SU-DHL-6 (cell line): Measurements from ENCODE around the gene PTTG1.

ENCODE experiments used
- H2AFZ ChIP-seq: fragments of 200-600 bp; sonication (generic); 2 replicates; pipeline ENCODE4 v1.6.1; 2014; ENCODE audit warnings: low read depth, mild to moderate bottlenecking, moderate library complexity, mixed read lengths, antibody characterized with exemption, low read length; ENCODE audit not compliant: severe bottlenecking
- H3F3A ChIP-seq: fragments of 200-600 bp; shearing (Covaris generic); 2 replicates; pipeline ENCODE4 v1.6.0; 2016; ENCODE audit warnings: antibody characterized with exemption, mild to moderate bottlenecking; ENCODE audit not compliant: insufficient read depth
- H3K27ac ChIP-seq: fragments of 200-600 bp; sonication (generic); 2 replicates; pipeline ENCODE4 v1.5.1; 2016; ENCODE audit warnings: low read depth, mild to moderate bottlenecking, low read length, moderate library complexity, mixed read lengths
- H3K27me3 ChIP-seq: fragments of 200-600 bp; sonication (generic), shearing (Covaris generic); 2 replicates; pipeline ENCODE4 v1.6.0; 2014; ENCODE audit warnings: mild to moderate bottlenecking, low read length
- H3K36me3 ChIP-seq: fragments of 200-600 bp; sonication (generic); 2 replicates; pipeline ENCODE4 v1.6.1; 2014; ENCODE audit warnings: mild to moderate bottlenecking, low read length, mixed read lengths
- H3K4me2 ChIP-seq: fragments of 300-600, 200-600 bp; shearing (Covaris generic), sonication (generic); 2 replicates; pipeline ENCODE4 v1.6.0; 2014; ENCODE audit warnings: low read length, low read depth, mild to moderate bottlenecking; ENCODE audit not compliant: poor library complexity, severe bottlenecking
- H3K4me3 ChIP-seq: fragments of 200-600 bp; sonication (generic); 2 replicates; pipeline ENCODE4 v1.5.1; 2014; ENCODE audit warnings: antibody characterized with exemption, low read length, mild to moderate bottlenecking, mixed read lengths; ENCODE audit not compliant: insufficient read depth, poor library complexity, severe bottlenecking
- H3K79me2 ChIP-seq: fragments of 200-600 bp; sonication (generic); 2 replicates; pipeline ENCODE4 v1.6.1; 2014; ENCODE audit warnings: mild to moderate bottlenecking, low read length, moderate library complexity; ENCODE audit not compliant: insufficient read depth
- H3K9ac ChIP-seq: fragments of 200-600 bp; sonication (generic); 2 replicates; pipeline ENCODE4 v1.7.0; 2014; ENCODE audit warnings: mild to moderate bottlenecking, low read length
- H3K9me2 ChIP-seq: fragments of 200-600 bp; sonication (generic); replicated peaks from 2 replicates; pipeline ENCODE4 v1.6.1; 2014; ENCODE audit warnings: low read length; ENCODE audit not compliant: insufficient read depth
- H3K9me3 ChIP-seq: fragments of 200-600 bp; sonication (generic); 2 replicates; pipeline ENCODE4 v1.6.1; 2014; ENCODE audit warnings: low read length, mixed read lengths; ENCODE audit not compliant: insufficient read depth
- H4K20me1 ChIP-seq: fragments of 200-600 bp; sonication (generic); 2 replicates; pipeline ENCODE4 v1.6.1; 2014; ENCODE audit warnings: low read depth, mild to moderate bottlenecking, antibody characterized with exemption, low read length, moderate library complexity, mixed read lengths
- CTCF ChIP-seq: fragments of 200-600 bp; sonication (generic); IDR thresholded peaks from one replicate; pipeline ENCODE4 v1.5.1; 2017; ENCODE audit warnings: antibody characterized with exemption, mild to moderate bottlenecking, low read length, moderate library complexity; ENCODE audit not compliant: insufficient read depth, poor library complexity, severe bottlenecking
- EZH2phosphoT487 ChIP-seq: fragments of 200-600 bp; sonication (generic), shearing (Covaris generic); conservative IDR thresholded peaks from 2 replicates; pipeline ENCODE4 v1.6.1; 2018; ENCODE audit warnings: mild to moderate bottlenecking, antibody characterized with exemption, low read length, moderate library complexity, mixed read lengths

Gene PTTG1

GRCh38 chr5:160432787-160433186, 11.1 kb downstream of the PTTG1 start:
- no peak overlapping the region for H3K9ac ChIP-seq
- H3F3A ChIP-seq: peaks cover 26% of the 10 kb centered on the region
- no peak overlapping the region for H3K4me2 ChIP-seq
- no peak for TF ChIP-seq EZH2phosphoT487
- no peak for TF ChIP-seq CTCF
- no peak overlapping the region for H3K4me3 ChIP-seq
- no peaks in the 10 kb centered on the region for H3K9me2 ChIP-seq
- H3K79me2 ChIP-seq: no peaks in the 10 kb centered on the region
- no peaks in the 10 kb centered on the region for H3K9me3 ChIP-seq
- no peak overlapping the region for H3K27ac ChIP-seq
- peaks cover 18% of the 10 kb centered on the region; the same call in 1 of the 2 replicates for H3K36me3 ChIP-seq
- no peak overlapping the region for H2AFZ ChIP-seq
- no peaks in the 10 kb centered on the region for H4K20me1 ChIP-seq
- no peaks in the 10 kb centered on the region for H3K27me3 ChIP-seq

GRCh38 chr5:160434022-160434531, 12.4 kb downstream of the PTTG1 start:
- Histone ChIP-seq H3K27me3 (no peaks in the 10 kb centered on the region), H2AFZ (no peak overlapping the region), H3K9me3 (no peaks in the 10 kb centered on the region), H3K79me2 (no peaks in the 10 kb centered on the region), H3K9ac (no peak overlapping the region), H3K27ac (no peak overlapping the region), H3K4me2 (peak overlapping the region; percentile 31), H3F3A (peaks cover 14% of the 10 kb centered on the region), H4K20me1 (no peaks in the 10 kb centered on the region), H3K9me2 (no peaks in the 10 kb centered on the region), H3K4me3 (no peak overlapping the region), H3K36me3 (peaks cover 5% of the 10 kb centered on the region; the same call in 1 of the 2 replicates)
- no peak for TF ChIP-seq CTCF
- TF ChIP-seq EZH2phosphoT487: no peak

- Histone ChIP-seq H4K20me1 (no peaks in the 10 kb centered on the region), H3K9me3 (no peaks in the 10 kb centered on the region), H3K4me3 (no peak overlapping the region), H3K27me3 (no peaks in the 10 kb centered on the region), H3K36me3 (no peaks in the 10 kb centered on the region), H2AFZ (no peak overlapping the region), H3K79me2 (no peaks in the 10 kb centered on the region), H3K9me2 (no peaks in the 10 kb centered on the region), H3K27ac (no peak overlapping the region), H3F3A (peaks cover 5% of the 10 kb centered on the region; the same call in 1 of the 2 replicates), H3K9ac (no peak overlapping the region), H3K4me2 (no peak overlapping the region)
- TF ChIP-seq EZH2phosphoT487 (no peak), CTCF (no peak)
Measured at GRCh38 chr5:160435532-160435931, 13.9 kb downstream of the PTTG1 start.
